ENCODE measurements around the gene MAP1LC3B.

The MAP1LC3B gene

DNA sequence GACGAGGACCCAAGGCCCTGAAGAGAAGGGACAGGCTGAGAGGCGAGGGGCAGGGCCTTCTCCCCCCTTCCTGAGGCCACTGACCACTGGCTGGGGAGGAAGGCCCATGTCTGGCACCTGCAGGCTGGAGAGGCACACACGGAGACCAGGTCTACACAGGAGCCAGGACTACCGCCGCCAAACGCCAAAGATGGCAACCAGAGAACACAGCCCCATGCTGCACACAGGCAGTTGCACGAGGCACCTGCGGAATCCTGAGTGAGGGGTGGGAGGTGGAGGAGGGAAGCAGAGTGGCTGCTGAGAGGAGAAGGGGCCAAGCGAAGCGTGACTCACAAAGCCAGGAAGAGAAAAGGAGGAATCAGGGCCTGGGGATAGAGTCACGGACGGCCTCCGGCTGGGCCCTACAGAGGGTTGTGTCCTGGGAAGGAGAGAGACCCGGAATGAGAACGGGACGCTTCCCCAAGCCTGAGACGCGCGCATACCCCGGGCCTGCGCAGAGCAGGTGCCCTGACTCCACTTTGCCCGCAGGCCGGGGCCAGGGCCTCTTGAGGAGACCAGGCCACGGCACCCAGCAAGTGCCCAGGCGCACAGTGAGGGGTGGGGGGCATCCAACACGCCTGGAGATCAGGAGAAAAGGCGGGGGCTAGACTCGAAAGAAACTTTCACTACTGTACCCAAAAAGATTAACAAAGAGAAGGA, 46.3 kb upstream of the MAP1LC3B start:
- DNase-seq (ENCODE audit: low read depth), result no peak
- TF ChIP-seq, protein P1, sequence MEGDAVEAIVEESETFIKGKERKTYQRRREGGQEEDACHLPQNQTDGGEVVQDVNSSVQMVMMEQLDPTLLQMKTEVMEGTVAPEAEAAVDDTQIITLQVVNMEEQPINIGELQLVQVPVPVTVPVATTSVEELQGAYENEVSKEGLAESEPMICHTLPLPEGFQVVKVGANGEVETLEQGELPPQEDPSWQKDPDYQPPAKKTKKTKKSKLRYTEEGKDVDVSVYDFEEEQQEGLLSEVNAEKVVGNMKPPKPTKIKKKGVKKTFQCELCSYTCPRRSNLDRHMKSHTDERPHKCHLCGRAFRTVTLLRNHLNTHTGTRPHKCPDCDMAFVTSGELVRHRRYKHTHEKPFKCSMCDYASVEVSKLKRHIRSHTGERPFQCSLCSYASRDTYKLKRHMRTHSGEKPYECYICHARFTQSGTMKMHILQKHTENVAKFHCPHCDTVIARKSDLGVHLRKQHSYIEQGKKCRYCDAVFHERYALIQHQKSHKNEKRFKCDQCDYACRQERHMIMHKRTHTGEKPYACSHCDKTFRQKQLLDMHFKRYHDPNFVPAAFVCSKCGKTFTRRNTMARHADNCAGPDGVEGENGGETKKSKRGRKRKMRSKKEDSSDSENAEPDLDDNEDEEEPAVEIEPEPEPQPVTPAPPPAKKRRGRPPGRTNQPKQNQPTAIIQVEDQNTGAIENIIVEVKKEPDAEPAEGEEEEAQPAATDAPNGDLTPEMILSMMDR (conservative IDR thresholded peaks at IDR 0.05; ENCODE audit: low read length), result no peak
- H3K4me3 ChIP-seq (ENCODE audit: low read length), result no peak overlapping the region

DNA sequence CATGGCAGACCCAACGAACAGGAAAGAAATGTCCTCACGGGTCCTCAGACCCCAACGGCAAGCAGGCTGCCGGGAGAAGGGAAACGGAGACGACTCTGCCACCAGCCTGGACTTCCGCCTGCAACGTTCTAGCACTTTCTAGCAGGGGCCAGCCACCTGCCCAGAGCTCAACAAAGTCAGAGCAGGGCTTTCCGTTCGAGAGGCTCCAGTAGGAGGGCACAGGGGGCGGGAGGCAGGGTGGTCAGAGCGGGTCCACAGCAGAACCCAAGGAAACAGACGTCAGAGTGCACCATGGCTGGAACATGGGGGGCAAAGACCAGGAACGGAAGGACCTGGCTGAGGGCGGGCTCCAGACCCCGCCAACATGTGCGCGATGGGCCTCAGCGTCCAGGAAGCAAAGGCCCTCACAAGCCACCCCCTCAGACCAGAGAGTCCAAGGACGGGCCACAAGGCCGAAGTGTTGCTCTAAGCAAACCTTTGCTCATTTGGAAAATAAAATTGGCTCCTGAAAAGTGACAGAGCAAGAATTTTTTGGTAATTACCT, 45.5 kb upstream of the MAP1LC3B start:
- TF ChIP-seq, protein P1 (conservative IDR thresholded peaks at IDR 0.05; ENCODE audit: low read length), result no peak
- no peak for DNase-seq (ENCODE audit: low read depth)
- H3K4me3 ChIP-seq (ENCODE audit: low read length), result no peak overlapping the region

DNA sequence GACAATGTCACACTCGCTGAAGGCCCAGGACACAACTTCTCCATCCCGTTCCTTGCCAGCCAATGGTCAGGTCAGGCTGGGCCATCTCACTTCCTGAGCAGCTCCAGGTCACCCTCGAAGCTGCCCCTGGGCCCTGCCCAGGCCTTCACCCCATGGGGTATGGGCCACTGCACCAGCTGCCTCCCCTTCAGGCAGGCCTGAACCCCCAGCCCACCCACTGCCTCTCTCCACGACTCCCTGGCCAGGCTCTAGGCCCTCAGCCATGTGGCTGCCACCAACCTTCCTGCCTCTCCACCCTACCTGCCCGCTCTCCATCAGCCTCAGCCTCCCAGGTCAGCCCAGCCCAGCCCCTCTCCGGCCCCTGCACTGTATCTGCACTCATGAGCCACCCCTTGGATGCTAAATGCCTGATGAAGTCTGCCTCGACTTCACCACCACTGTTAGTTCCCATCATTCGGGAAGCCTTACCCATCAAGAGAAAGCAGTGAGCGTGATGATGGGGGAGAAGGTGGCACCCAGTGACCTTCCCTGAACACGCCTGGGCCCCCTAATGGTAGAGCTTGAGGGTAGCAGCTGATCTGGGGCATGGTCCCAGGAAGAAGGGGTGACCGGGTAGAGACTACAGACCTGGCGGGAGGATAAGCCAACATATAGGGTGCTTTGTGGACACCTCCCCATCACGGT, 44.1 kb upstream of the MAP1LC3B start:
- TF ChIP-seq, protein P1 (conservative IDR thresholded peaks at IDR 0.05; ENCODE audit: low read length), result no peak
- no peak for DNase-seq (ENCODE audit: low read depth)
- H3K4me3 ChIP-seq (ENCODE audit: low read length), result no peak overlapping the region

DNA sequence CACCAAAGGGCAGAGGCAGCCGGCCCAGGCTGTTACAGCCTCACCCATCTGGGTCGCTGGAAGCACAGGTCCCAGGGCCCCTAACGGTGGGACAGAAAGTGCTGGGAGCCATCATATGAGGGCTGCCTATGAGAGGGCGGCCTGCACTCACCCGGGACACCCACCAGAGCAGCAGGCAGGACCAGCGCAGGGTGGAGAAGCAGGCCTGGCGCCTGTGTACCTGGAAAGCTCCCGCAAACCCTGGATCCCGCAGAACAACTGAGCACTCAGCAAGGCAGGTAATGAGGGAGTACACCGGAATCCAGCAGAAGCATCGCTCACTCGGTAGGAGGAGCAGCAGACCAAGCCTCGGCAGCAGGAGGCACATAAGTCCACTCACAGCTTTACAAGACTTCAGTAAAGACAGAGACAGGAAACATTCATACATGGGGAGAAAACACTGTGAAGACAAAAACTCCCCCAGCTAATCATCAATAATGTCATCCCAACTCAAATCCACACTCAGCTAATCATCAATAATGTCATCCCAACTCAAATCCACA, 43.4 kb upstream of the MAP1LC3B start:
- TF ChIP-seq, protein P1 (conservative IDR thresholded peaks at IDR 0.05; ENCODE audit: low read length), result no peak
- H3K4me3 ChIP-seq (ENCODE audit: low read length), result no peak overlapping the region
- no peak for DNase-seq (ENCODE audit: low read depth)

DNA sequence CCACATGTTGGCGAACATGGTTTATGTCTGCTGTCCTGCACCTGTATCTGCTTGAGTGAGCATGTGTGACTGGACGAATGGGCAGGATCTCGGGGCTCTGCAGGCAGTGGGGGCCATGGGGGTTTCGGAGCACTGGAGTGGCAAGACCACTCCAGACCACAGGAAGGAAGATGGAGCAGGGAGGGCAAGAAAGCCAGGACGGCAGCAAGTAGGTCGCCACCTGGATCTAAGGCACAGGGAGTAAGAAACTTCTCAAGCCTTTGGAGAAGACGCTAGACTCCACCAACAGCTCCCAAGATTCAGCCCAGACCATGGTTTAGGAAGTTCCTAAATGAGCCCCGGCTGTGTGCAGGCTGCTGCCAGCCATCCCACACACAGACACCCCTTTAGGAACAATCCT, 42.1 kb upstream of the MAP1LC3B start:
- TF ChIP-seq, protein P1 (conservative IDR thresholded peaks at IDR 0.05; ENCODE audit: low read length), result no peak

DNA sequence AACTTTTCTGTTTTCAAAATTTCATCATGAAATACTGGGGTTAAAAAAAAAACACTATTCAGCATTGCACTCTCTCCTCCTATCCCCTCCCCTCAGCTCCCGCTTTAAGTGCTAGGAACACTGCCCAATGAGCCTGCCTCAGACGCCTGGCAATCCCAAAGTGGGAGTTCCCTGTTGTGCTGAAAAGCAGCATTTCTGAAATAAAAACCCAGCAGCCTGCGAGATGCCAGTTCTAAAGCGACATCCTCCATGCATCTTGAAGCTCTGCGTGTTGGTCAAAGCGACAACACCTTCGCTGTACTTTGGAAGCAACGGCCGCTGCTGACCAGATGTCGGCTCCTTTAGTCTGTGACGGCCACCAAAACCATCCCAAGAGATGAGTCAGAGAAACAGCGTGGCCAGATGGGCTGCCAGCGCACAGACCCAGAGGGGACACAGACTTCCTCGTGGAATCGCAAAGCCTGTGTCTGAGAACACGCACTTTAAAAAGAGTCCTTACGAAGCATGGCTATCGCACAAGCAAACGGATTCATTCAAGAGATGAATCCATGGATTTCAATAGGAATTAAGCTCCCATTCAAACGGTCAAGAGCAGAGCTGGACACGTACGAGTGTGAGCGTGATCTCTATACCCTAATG, 41.3 kb upstream of the MAP1LC3B start:
- peak; percentile 53 for DNase-seq (ENCODE audit: low read depth)
- TF ChIP-seq, protein P1 (conservative IDR thresholded peaks at IDR 0.05; ENCODE audit: low read length), result no peak
- peak overlapping the region; percentile 34 for H3K4me3 ChIP-seq (ENCODE audit: low read length)

More for the DNA sequence above, 42.1 kb upstream of the MAP1LC3B start:
- H3K4me3 ChIP-seq (ENCODE audit: low read length), result no peak overlapping the region
- DNase-seq (ENCODE audit: low read depth), result no peak

Data from AG10803 (cell line).